ENCODE measurements around the gene NFYA. TPM values are rescaled to one million over a fixed set of nuclear protein-coding genes. Genes with fewer than 3 reads are reported as not detected.

The NFYA gene
- polyA plus RNA-seq, 3 donors = 9.7 to 21.4 (median 10.7) TPM

DNA sequence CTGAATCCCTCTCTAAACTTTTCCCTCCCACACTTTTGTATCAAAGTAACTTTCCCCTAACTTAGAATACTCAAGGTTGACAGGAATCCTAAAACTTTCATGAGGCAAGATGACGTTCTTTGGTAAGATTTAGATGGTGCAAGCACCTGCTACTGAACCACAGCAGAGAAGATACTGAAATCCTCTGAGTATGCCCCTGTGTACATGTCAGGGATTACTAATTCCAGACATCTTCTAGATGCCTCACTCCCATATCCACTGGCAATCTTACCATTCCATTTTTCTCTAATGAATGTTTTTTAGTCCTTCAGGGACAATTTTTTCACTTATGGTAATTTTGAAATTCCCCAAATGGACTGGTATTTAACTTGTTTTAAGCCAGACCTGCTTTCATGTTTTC lies 10.7 kb upstream of the NFYA start:
- H3K27me3 Mint-ChIP-seq (ENCODE audit: low read depth in 3 of 3) = no peaks in the 10 kb centered on the region
- H3K4me1 Mint-ChIP-seq = peaks cover 2% of the 10 kb centered on the region
- H3K4me1 ChIP-seq (ENCODE audit: control insufficient read depth in 1 of 2, insufficient read depth in 2 of 2, low read length in 2 of 2) = no peaks in the 10 kb centered on the region
- no peaks in the 10 kb centered on the region for H3K27me3 ChIP-seq (ENCODE audit: control insufficient read depth in 2 of 2, insufficient read depth in 2 of 2, low read length in 2 of 2)
- no CpG with 5 or more reads among the region's 1 CpG for WGBS (ENCODE audit: insufficient coverage)
- no peak for DNase-seq
- no peaks in the 10 kb centered on the region for H4K20me1 ChIP-seq (ENCODE audit: insufficient read depth, low read length)
- no peaks in the 10 kb centered on the region for H3K79me2 ChIP-seq (ENCODE audit: insufficient read depth, low read length)
- TF ChIP-seq, protein P1, sequence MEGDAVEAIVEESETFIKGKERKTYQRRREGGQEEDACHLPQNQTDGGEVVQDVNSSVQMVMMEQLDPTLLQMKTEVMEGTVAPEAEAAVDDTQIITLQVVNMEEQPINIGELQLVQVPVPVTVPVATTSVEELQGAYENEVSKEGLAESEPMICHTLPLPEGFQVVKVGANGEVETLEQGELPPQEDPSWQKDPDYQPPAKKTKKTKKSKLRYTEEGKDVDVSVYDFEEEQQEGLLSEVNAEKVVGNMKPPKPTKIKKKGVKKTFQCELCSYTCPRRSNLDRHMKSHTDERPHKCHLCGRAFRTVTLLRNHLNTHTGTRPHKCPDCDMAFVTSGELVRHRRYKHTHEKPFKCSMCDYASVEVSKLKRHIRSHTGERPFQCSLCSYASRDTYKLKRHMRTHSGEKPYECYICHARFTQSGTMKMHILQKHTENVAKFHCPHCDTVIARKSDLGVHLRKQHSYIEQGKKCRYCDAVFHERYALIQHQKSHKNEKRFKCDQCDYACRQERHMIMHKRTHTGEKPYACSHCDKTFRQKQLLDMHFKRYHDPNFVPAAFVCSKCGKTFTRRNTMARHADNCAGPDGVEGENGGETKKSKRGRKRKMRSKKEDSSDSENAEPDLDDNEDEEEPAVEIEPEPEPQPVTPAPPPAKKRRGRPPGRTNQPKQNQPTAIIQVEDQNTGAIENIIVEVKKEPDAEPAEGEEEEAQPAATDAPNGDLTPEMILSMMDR (IDR thresholded peaks at IDR 0.05) = no peak
- peaks cover 62 to 67% of the 10 kb centered on the region in 2 donors for H3K36me3 Mint-ChIP-seq
- peaks cover 31 to 58% of the 10 kb centered on the region in 2 donors for H3K36me3 ChIP-seq (replicated peaks in 1 of 2; ENCODE audit: control insufficient read depth in 1 of 2, insufficient read depth in 2 of 2, low read length in 2 of 2)
- H3K9me3 ChIP-seq (replicated peaks in 1 of 2; ENCODE audit: control insufficient read depth in 1 of 2, insufficient read depth in 1 of 2, low read length in 2 of 2) = no peaks in the 10 kb centered on the region
- H3K4me3 ChIP-seq (replicated peaks in 1 of 3; ENCODE audit: low read depth in 2 of 3, low read length in 3 of 3) = no peak overlapping the region
- intact Hi-C loops (cut with micrococcal nuclease) = no loop called here
- H3K9ac ChIP-seq (ENCODE audit: insufficient read depth, low read length, poor library complexity, severe bottlenecking) = no peak overlapping the region
- no peak overlapping the region for H3K27ac ChIP-seq (ENCODE audit: low read depth in 1 of 2, low read length in 2 of 2)
- H3K9me3 Mint-ChIP-seq = no peaks in the 10 kb centered on the region
- no peak overlapping the region for H2AFZ ChIP-seq (ENCODE audit: insufficient read depth, low read depth, low read length, poor library complexity, severe bottlenecking)
- no peak overlapping the region for H3K27ac Mint-ChIP-seq
- no peak overlapping the region for H3K4me3 Mint-ChIP-seq
- H3K4me2 ChIP-seq (replicated peaks; ENCODE audit: extremely low read depth, low read length, poor library complexity, severe bottlenecking) = no peak overlapping the region

DNA sequence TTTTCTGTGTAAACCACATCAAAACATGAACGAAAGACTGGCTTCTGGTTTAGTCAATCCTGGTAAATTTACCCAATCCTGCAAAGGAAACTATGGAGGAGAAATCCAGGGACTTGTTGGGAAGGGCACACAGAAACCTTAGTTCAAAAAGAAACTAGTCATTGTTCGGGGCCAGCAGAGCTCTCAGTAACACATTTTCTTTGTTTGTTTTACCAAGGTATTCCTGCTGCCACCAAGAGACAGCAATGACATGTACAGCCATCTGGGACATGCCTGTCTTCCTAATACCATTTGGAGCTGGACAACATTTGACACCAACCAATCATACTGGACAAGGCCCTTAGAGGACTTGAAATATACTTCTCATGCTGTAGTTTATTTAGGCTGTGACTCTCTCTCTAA lies 8.9 kb upstream of the NFYA start:
- Mint-ChIP-seq H3K4me3 (no peak overlapping the region), H3K27ac (no peak overlapping the region), H3K27me3 (ENCODE audit: low read depth in 3 of 3) (no peaks in the 10 kb centered on the region), H3K4me1 (peaks cover 2% of the 10 kb centered on the region), H3K36me3 (peaks cover 73 to 78% of the 10 kb centered on the region in 2 donors), H3K9me3 (no peaks in the 10 kb centered on the region)
- Histone ChIP-seq H2AFZ (ENCODE audit: insufficient read depth, low read depth, low read length, poor library complexity, severe bottlenecking) (no peak overlapping the region), H3K4me2 (replicated peaks; ENCODE audit: extremely low read depth, low read length, poor library complexity, severe bottlenecking) (no peak overlapping the region), H4K20me1 (ENCODE audit: insufficient read depth, low read length) (no peaks in the 10 kb centered on the region), H3K4me3 (replicated peaks in 1 of 3; ENCODE audit: low read depth in 2 of 3, low read length in 3 of 3) (no peak overlapping the region), H3K27ac (ENCODE audit: low read depth in 1 of 2, low read length in 2 of 2) (no peak overlapping the region), H3K79me2 (ENCODE audit: insufficient read depth, low read length) (no peaks in the 10 kb centered on the region), H3K9ac (ENCODE audit: insufficient read depth, low read length, poor library complexity, severe bottlenecking) (no peak overlapping the region), H3K36me3 (replicated peaks in 1 of 2; ENCODE audit: control insufficient read depth in 1 of 2, insufficient read depth in 2 of 2, low read length in 2 of 2) (peaks cover 36 to 76% of the 10 kb centered on the region in 2 donors), H3K9me3 (replicated peaks in 1 of 2; ENCODE audit: control insufficient read depth in 1 of 2, insufficient read depth in 1 of 2, low read length in 2 of 2) (no peaks in the 10 kb centered on the region), H3K4me1 (ENCODE audit: control insufficient read depth in 1 of 2, insufficient read depth in 2 of 2, low read length in 2 of 2) (no peaks in the 10 kb centered on the region), H3K27me3 (ENCODE audit: control insufficient read depth in 2 of 2, insufficient read depth in 2 of 2, low read length in 2 of 2) (no peaks in the 10 kb centered on the region)
- no peak for DNase-seq
- intact Hi-C loops (cut with micrococcal nuclease) = loop anchor here in 1 of 2 donors (2.0 kb wide), 1 partner anchor 57 kb away; no protein-coding TSS in a partner anchor
- no CpG with 5 or more reads among the region's 2 CpGs for WGBS (ENCODE audit: insufficient coverage)
- TF ChIP-seq, protein P1 (IDR thresholded peaks at IDR 0.05) = no peak

All from CD14-positive monocyte (primary cell).